Measurements from ENCODE around the gene MACIR. TPM values are rescaled to one million over a fixed set of nuclear protein-coding genes. Genes with fewer than 3 reads are reported as not detected.

Gene MACIR
- total and polyA plus RNA-seq, 2 of the 13 experiments (the other 11 are each of a cell fraction or from before 2014, with no cell fraction given): 2.4 to 4.4 TPM

DNA sequence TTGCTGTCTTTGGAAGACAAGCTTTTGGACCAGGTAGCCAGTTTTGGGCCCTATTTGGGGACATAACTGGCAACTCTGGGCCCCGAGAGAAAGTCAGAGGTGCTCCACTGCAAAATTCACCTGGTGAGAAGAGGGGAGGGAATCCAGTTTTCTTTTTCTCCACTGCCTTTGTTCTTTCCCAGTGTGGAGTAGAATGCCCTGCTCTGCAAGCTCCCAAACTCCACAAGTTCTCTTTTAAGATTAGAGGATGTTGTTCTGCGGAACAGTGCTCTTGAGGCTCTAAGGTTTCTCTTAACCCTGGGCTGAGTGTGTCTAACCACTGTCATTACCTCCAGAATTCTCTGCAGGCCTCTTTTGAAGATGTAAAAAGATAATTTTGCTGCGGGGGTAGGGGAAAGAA, 25.3 kb downstream of the MACIR start (continued):
- TF ChIP-seq, protein P1, sequence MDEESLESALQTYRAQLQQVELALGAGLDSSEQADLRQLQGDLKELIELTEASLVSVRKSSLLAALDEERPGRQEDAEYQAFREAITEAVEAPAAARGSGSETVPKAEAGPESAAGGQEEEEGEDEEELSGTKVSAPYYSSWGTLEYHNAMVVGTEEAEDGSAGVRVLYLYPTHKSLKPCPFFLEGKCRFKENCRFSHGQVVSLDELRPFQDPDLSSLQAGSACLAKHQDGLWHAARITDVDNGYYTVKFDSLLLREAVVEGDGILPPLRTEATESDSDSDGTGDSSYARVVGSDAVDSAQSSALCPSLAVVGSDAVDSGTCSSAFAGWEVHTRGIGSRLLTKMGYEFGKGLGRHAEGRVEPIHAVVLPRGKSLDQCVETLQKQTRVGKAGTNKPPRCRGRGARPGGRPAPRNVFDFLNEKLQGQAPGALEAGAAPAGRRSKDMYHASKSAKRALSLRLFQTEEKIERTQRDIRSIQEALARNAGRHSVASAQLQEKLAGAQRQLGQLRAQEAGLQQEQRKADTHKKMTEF (CRISPR knock-in tag; IDR thresholded peaks at IDR 0.05): no peak
- TF ChIP-seq, protein P2, sequence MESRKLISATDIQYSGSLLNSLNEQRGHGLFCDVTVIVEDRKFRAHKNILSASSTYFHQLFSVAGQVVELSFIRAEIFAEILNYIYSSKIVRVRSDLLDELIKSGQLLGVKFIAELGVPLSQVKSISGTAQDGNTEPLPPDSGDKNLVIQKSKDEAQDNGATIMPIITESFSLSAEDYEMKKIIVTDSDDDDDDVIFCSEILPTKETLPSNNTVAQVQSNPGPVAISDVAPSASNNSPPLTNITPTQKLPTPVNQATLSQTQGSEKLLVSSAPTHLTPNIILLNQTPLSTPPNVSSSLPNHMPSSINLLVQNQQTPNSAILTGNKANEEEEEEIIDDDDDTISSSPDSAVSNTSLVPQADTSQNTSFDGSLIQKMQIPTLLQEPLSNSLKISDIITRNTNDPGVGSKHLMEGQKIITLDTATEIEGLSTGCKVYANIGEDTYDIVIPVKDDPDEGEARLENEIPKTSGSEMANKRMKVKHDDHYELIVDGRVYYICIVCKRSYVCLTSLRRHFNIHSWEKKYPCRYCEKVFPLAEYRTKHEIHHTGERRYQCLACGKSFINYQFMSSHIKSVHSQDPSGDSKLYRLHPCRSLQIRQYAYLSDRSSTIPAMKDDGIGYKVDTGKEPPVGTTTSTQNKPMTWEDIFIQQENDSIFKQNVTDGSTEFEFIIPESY (CRISPR knock-in tag; IDR thresholded peaks at IDR 0.05): no peak

DNA sequence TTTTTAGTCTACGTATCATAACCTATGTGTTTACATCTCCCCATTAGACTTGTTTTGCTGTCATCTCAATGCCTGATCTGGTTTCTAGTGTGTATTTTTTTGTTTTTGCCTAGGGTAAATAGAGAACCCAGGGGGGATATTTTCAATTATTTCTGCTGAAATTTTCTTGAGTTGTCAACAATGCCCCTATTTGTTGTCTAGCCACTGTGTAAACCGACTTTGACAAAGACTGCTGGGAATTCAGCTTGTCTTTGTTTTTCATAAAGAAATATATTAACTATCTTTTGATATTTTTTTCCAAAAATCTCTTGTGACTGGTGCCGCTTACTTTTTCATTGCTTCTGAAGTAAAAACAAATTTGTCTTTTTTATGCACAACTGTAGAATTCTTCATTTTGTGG, 28.1 kb downstream of the MACIR start:
- Histone ChIP-seq H4K20me1 (ENCODE audit: insufficient read depth, low read length) (no peaks in the 10 kb centered on the region), H2AFZ (ENCODE audit: low read length) (no peak overlapping the region), H3K36me3 (replicated peaks in 1 of 2; ENCODE audit: control insufficient read depth in 1 of 2, insufficient read depth in 2 of 2, low read length in 2 of 2) (no peaks in the 10 kb centered on the region), H3K4me3 (replicated peaks in 1 of 3; ENCODE audit: insufficient read depth in 1 of 3, low read depth in 2 of 3, low read length in 3 of 3) (no peak overlapping the region), H3K9me3 (ENCODE audit: low read length) (no peaks in the 10 kb centered on the region), H3K9ac (ENCODE audit: insufficient read depth, low read depth, low read length) (no peak overlapping the region), H3K4me1 (ENCODE audit: insufficient read depth, low read length) (no peaks in the 10 kb centered on the region), H3K27ac (ENCODE audit: extremely low read length, insufficient read depth, low read length) (no peak overlapping the region), H3K4me2 (ENCODE audit: low read depth, low read length) (no peak overlapping the region), H3K79me2 (ENCODE audit: insufficient read depth, low read length) (no peaks in the 10 kb centered on the region), H3K27me3 (ENCODE audit: control insufficient read depth in 1 of 2, insufficient read depth in 2 of 2, low read length in 2 of 2) (no peaks in the 10 kb centered on the region)
- intact Hi-C loops (cut with micrococcal nuclease; ENCODE audit: unreplicated experiment): no loop called here
- BruUV-seq (replicated peaks): no TSS peak
- DNase-seq (ENCODE audit: low spot score) (no peak), FAIRE-seq (no peak), ATAC-seq (no peak)
- 62% methylated on average over 3 of the region's 3 CpGs for WGBS (ENCODE audit: low lambda C conversion rate)
- in situ Hi-C loops (cut with HindIII; ENCODE audit: extremely low pct_ligation_motif_present, low pct_unique_long_range_greater_than_20kb): no loop called here
- CTCF ChIA-PET (ENCODE audit: low intra/inter-chr PET ratio, low total read pairs): no interaction called here
- POLR2A ChIA-PET: no interaction called here
- TF ChIP-seq, protein P3, sequence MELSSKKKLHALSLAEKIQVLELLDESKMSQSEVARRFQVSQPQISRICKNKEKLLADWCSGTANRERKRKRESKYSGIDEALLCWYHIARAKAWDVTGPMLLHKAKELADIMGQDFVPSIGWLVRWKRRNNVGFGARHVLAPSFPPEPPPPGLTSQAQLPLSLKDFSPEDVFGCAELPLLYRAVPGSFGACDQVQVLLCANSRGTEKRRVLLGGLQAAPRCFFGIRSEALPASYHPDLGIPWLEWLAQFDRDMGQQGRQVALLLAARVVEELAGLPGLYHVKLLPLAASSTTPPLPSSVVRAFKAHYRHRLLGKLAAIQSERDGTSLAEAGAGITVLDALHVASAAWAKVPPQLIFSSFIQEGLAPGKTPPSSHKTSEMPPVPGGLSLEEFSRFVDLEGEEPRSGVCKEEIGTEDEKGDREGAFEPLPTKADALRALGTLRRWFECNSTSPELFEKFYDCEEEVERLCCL (CRISPR knock-in tag; IDR thresholded peaks at IDR 0.05; ENCODE audit: borderline replicate concordance): no peak
- TF ChIP-seq ETV5 (CRISPR knock-in tag; IDR thresholded peaks at IDR 0.05; ENCODE audit: borderline replicate concordance): no peak
- TF ChIP-seq AGO1 (IDR thresholded peaks at IDR 0.05; ENCODE audit: low read depth, low read length, poor library complexity, severe bottlenecking): no peak
- no peak for TF ChIP-seq ZNF547 (CRISPR knock-in tag; IDR thresholded peaks at IDR 0.05)
- no peak for TF ChIP-seq HMGA1 (CRISPR knock-in tag; conservative IDR thresholded peaks at IDR 0.05)
- TF ChIP-seq KAT8 (CRISPR knock-in tag; IDR thresholded peaks at IDR 0.05): no peak
- TF ChIP-seq ZNF3 (CRISPR knock-in tag; IDR thresholded peaks at IDR 0.05): no peak
- TF ChIP-seq ZNF180 (CRISPR knock-in tag; IDR thresholded peaks at IDR 0.05; ENCODE audit: borderline replicate concordance, low read depth): no peak
- TF ChIP-seq, protein P4, sequence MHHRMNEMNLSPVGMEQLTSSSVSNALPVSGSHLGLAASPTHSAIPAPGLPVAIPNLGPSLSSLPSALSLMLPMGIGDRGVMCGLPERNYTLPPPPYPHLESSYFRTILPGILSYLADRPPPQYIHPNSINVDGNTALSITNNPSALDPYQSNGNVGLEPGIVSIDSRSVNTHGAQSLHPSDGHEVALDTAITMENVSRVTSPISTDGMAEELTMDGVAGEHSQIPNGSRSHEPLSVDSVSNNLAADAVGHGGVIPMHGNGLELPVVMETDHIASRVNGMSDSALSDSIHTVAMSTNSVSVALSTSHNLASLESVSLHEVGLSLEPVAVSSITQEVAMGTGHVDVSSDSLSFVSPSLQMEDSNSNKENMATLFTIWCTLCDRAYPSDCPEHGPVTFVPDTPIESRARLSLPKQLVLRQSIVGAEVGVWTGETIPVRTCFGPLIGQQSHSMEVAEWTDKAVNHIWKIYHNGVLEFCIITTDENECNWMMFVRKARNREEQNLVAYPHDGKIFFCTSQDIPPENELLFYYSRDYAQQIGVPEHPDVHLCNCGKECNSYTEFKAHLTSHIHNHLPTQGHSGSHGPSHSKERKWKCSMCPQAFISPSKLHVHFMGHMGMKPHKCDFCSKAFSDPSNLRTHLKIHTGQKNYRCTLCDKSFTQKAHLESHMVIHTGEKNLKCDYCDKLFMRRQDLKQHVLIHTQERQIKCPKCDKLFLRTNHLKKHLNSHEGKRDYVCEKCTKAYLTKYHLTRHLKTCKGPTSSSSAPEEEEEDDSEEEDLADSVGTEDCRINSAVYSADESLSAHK (CRISPR knock-in tag; IDR thresholded peaks at IDR 0.05; ENCODE audit: borderline replicate concordance): no peak
- TF ChIP-seq, protein P5, sequence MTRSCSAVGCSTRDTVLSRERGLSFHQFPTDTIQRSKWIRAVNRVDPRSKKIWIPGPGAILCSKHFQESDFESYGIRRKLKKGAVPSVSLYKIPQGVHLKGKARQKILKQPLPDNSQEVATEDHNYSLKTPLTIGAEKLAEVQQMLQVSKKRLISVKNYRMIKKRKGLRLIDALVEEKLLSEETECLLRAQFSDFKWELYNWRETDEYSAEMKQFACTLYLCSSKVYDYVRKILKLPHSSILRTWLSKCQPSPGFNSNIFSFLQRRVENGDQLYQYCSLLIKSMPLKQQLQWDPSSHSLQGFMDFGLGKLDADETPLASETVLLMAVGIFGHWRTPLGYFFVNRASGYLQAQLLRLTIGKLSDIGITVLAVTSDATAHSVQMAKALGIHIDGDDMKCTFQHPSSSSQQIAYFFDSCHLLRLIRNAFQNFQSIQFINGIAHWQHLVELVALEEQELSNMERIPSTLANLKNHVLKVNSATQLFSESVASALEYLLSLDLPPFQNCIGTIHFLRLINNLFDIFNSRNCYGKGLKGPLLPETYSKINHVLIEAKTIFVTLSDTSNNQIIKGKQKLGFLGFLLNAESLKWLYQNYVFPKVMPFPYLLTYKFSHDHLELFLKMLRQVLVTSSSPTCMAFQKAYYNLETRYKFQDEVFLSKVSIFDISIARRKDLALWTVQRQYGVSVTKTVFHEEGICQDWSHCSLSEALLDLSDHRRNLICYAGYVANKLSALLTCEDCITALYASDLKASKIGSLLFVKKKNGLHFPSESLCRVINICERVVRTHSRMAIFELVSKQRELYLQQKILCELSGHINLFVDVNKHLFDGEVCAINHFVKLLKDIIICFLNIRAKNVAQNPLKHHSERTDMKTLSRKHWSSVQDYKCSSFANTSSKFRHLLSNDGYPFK (CRISPR knock-in tag; IDR thresholded peaks at IDR 0.05; ENCODE audit: borderline replicate concordance): no peak

Data from HepG2 (cell line).